Muscle of leg (tissue), 11 donors: ENCODE measurements around the gene RBMS1. TPM values are rescaled to one million over a fixed set of nuclear protein-coding genes. Genes with fewer than 3 reads are reported as not detected.

Experiments used
- DNase-seq: peaks from one replicate; pipeline ENCODE4 v3.0.0; 2013
- H3K27ac ChIP-seq: one replicate; pipeline ENCODE4 v1.5.1; 2013; ENCODE audit warnings: mild to moderate bottlenecking, low read length, control low read depth
- H3K27me3 ChIP-seq: one replicate; pipeline ENCODE4 v1.6.1; 2013; ENCODE audit warnings: low read length; ENCODE audit not compliant: control insufficient read depth, insufficient read depth
- H3K36me3 ChIP-seq: one replicate; pipeline ENCODE4 v1.6.1; 2013; ENCODE audit warnings: low read length; ENCODE audit not compliant: control insufficient read depth, insufficient read depth
- H3K4me1 ChIP-seq: one replicate; pipeline ENCODE4 v1.6.1; 2013; ENCODE audit warnings: low read length; ENCODE audit not compliant: control insufficient read depth, insufficient read depth
- H3K4me3 ChIP-seq: one replicate; pipeline ENCODE4 v1.5.1; 2013; ENCODE audit warnings: low read length, control low read depth
- H3K9me3 ChIP-seq: replicated peaks from 2 replicates; pipeline ENCODE4 v1.6.1; 2013; ENCODE audit warnings: low read depth, low read length; ENCODE audit not compliant: control insufficient read depth
- WGBS: methylation state at CpG from one replicate; pipeline ENCODE4 v1.1.5; 2013; ENCODE audit warnings: missing lambda C conversion rate; ENCODE audit not compliant: insufficient coverage; 5-methylcytosine and 5-hydroxymethylcytosine counted together
- polyA plus RNA-seq, 8 donors: library from polyadenylated mRNA; unstranded; fragments of 120-200 nt; gene quantifications; one replicate each; pipeline versions ENCODE4 v1.2.1 to v1.2.3, GENCODE V29; 2013; ENCODE audit warnings: inconsistent platforms in 1 of 8, low replicate concordance in 1 of 8; ENCODE audit not compliant: insufficient read length in 8 of 8, insufficient read depth in 1 of 8
- total RNA-seq: library from RNA; stranded (reverse); fragments of 120-200 nt; gene quantifications from one replicate; pipeline ENCODE4 v1.2.4, GENCODE V29; 2013

Gene RBMS1
- total and polyA plus RNA-seq, 9 donors: 41.4 to 71.7 (median 56.6) TPM

- no peaks in the 10 kb centered on the region for H3K9me3 ChIP-seq
- no peak overlapping the region for H3K27ac ChIP-seq
- no peaks in the 10 kb centered on the region for H3K36me3 ChIP-seq
- DNase-seq: no peak
- H3K4me3 ChIP-seq: no peak overlapping the region
- H3K27me3 ChIP-seq: no peaks in the 10 kb centered on the region
- no CpG with 5 or more reads among the region's 1 CpG for WGBS
- peaks cover 6% of the 10 kb centered on the region for H3K4me1 ChIP-seq
Observed at GRCh38 chr2:160256507-160256906, 237.1 kb downstream of the RBMS1 start.

GRCh38 chr2:160255408-160255807, 238.2 kb downstream of the RBMS1 start:
- DNase-seq: no peak
- H3K27ac ChIP-seq: no peak overlapping the region
- no peaks in the 10 kb centered on the region for H3K9me3 ChIP-seq
- no peaks in the 10 kb centered on the region for H3K27me3 ChIP-seq
- no peaks in the 10 kb centered on the region for H3K36me3 ChIP-seq
- H3K4me1 ChIP-seq: peaks cover 7% of the 10 kb centered on the region
- no peak overlapping the region for H3K4me3 ChIP-seq
- WGBS: no CpG with 5 or more reads among the region's 1 CpG

GRCh38 chr2:160254189-160254762, 239.3 kb downstream of the RBMS1 start:
- Histone ChIP-seq H3K27me3 (no peaks in the 10 kb centered on the region), H3K4me1 (peaks cover 7% of the 10 kb centered on the region), H3K27ac (peak overlapping the region; percentile 75), H3K36me3 (no peaks in the 10 kb centered on the region), H3K9me3 (no peaks in the 10 kb centered on the region), H3K4me3 (no peak overlapping the region)
- 50% methylated on average over 2 of the region's 6 CpGs for WGBS
- no peak for DNase-seq

GRCh38 chr2:160253440-160254188, 240.0 kb downstream of the RBMS1 start:
- Histone ChIP-seq H3K4me3 (peak overlapping the region; percentile 46), H3K27me3 (no peaks in the 10 kb centered on the region), H3K36me3 (no peaks in the 10 kb centered on the region), H3K9me3 (no peaks in the 10 kb centered on the region), H3K27ac (peak overlapping the region; percentile 75), H3K4me1 (peaks cover 7% of the 10 kb centered on the region)
- 44% methylated on average over 5 of the region's 9 CpGs for WGBS
- peak; percentile 84 for DNase-seq

GRCh38 chr2:160252900-160253299, 240.7 kb downstream of the RBMS1 start:
- peaks cover 7% of the 10 kb centered on the region for H3K4me1 ChIP-seq
- H3K4me3 ChIP-seq: peak overlapping the region; percentile 46
- H3K27me3 ChIP-seq: no peaks in the 10 kb centered on the region
- H3K27ac ChIP-seq: peak overlapping the region; percentile 75
- no CpG with 5 or more reads among the region's 1 CpG for WGBS
- no peaks in the 10 kb centered on the region for H3K9me3 ChIP-seq
- no peaks in the 10 kb centered on the region for H3K36me3 ChIP-seq
- no peak for DNase-seq

GRCh38 chr2:160252278-160252887, 241.2 kb downstream of the RBMS1 start:
- peak; percentile 76 for DNase-seq
- Histone ChIP-seq H3K27ac (peak overlapping the region; percentile 75), H3K9me3 (no peaks in the 10 kb centered on the region), H3K4me3 (peak overlapping the region; percentile 46), H3K36me3 (no peaks in the 10 kb centered on the region), H3K4me1 (peaks cover 11% of the 10 kb centered on the region), H3K27me3 (no peaks in the 10 kb centered on the region)
- no CpG with 5 or more reads among the region's 1 CpG for WGBS

GRCh38 chr2:160251569-160251968, 242.0 kb downstream of the RBMS1 start:
- Histone ChIP-seq H3K27me3 (no peaks in the 10 kb centered on the region), H3K9me3 (no peaks in the 10 kb centered on the region), H3K4me1 (peaks cover 14% of the 10 kb centered on the region), H3K36me3 (no peaks in the 10 kb centered on the region), H3K27ac (peak overlapping the region; percentile 52), H3K4me3 (peak overlapping the region; percentile 46)
- DNase-seq: peak; percentile 40

GRCh38 chr2:160249876-160250275, 243.7 kb downstream of the RBMS1 start:
- Histone ChIP-seq H3K4me3 (no peak overlapping the region), H3K27me3 (no peaks in the 10 kb centered on the region), H3K36me3 (no peaks in the 10 kb centered on the region), H3K9me3 (no peaks in the 10 kb centered on the region), H3K4me1 (peaks cover 17% of the 10 kb centered on the region), H3K27ac (no peak overlapping the region)
- DNase-seq: peak; percentile 85
- 29% methylated on average over 1 of the region's 1 CpG for WGBS

GRCh38 chr2:160247296-160248035, 246.1 kb downstream of the RBMS1 start:
- H3K27ac ChIP-seq: peak overlapping the region; percentile 47
- peaks cover 30% of the 10 kb centered on the region for H3K4me1 ChIP-seq
- DNase-seq: no peak
- H3K36me3 ChIP-seq: no peaks in the 10 kb centered on the region
- H3K4me3 ChIP-seq: no peak overlapping the region
- 46% methylated on average over 4 of the region's 6 CpGs for WGBS
- no peaks in the 10 kb centered on the region for H3K9me3 ChIP-seq
- no peaks in the 10 kb centered on the region for H3K27me3 ChIP-seq

- Histone ChIP-seq H3K4me3 (no peak overlapping the region), H3K36me3 (no peaks in the 10 kb centered on the region), H3K27me3 (no peaks in the 10 kb centered on the region), H3K27ac (no peak overlapping the region), H3K4me1 (peaks cover 36% of the 10 kb centered on the region), H3K9me3 (no peaks in the 10 kb centered on the region)
- WGBS: 92% methylated on average over 2 of the region's 2 CpGs
- DNase-seq: no peak
Observed at GRCh38 chr2:160246356-160246755, 247.3 kb downstream of the RBMS1 start.
